NCI-H82 treated with DMSO at 0.1 percent for 48 hours (cell line): ENCODE data around the gene ALG8.
"Not testable (repeated sequence)": the region's sequence is repeated elsewhere in the genome, so short reads cannot be mapped to it uniquely, and the experiment has no call there.

Source experiments
- DNase-seq: peaks from one replicate; lab custom pipeline; 2025; ENCODE audit not compliant: unreplicated experiment; lab: John Stamatoyannopoulos, UW

Gene ALG8

DNA sequence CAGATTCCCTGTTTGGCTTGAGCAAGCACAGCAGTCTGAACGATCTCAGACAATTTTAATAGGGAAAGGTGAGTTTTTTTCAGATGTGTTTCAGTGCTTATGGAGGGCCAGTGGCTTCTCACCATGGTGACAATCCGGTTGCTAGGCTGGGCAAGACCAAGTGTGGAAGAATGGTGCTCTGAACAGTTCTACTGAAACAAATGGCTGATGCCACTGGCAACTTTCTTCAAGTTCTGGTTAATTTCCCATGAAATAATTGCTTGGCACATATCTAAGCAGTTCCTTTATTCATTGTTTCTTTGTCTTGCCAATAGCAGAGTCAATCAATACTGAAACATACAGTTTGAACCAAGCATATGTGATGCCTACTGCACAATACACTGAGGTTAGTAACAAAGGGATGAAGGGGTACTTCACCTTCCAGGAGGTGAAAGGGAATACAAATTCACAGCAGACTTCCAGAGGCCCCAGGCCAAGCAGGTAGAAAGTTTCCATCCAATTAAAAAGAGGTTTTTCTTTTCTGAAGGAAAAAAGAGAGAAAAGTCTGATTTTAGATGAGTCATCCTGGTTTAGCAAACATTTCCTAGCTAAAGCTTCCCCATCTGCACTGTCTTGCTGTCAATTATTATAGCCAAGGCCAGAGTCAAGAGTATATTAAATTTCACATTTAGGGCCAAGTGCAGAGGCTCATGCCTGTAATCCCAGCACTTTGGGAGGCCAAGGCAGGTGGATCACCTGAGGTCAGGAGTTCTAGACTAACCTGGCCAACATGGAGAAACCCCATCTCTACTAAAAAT, 38.6 kb downstream of the ALG8 start:
- no peak for DNase-seq

DNA sequence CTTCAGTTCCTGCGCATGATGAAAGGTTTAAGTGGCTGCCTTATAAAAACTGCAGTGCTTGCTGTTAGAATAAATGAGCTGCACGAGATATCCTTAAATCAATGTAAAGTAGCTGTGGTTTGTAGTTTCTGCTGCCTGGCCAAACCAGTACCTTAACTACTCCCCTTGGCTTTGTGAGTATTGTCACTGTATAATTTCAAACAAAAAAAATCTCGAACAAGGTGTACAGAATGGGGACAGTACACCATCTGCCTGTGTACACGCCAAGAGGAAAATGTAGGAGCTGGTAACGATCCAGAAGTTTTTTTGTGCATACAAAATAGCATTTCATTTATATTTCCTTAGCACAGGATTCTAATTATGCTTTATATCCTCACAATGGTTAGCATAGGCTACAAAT, 39.2 kb downstream of the ALG8 start:
- DNase-seq = no peak

DNA sequence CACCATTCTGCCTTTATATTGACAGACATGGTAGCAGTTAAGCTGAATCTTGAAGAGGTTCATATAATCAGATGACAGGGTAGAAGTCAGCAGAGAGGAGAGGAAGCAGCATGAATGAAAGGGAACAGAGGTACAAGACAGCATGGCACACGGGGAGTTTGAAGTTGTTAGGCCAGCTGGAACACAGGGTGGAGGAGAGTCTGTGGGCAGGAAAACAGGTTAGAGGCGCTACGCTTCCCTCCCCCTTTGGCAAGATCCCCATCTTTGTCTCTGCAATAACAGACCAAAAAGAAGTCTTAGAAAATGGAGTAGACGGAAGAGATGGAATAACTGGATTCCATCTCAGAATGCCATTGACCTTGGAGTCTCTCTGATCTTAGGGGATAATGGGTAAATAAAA, 39.8 kb downstream of the ALG8 start:
- no peak for DNase-seq

DNA sequence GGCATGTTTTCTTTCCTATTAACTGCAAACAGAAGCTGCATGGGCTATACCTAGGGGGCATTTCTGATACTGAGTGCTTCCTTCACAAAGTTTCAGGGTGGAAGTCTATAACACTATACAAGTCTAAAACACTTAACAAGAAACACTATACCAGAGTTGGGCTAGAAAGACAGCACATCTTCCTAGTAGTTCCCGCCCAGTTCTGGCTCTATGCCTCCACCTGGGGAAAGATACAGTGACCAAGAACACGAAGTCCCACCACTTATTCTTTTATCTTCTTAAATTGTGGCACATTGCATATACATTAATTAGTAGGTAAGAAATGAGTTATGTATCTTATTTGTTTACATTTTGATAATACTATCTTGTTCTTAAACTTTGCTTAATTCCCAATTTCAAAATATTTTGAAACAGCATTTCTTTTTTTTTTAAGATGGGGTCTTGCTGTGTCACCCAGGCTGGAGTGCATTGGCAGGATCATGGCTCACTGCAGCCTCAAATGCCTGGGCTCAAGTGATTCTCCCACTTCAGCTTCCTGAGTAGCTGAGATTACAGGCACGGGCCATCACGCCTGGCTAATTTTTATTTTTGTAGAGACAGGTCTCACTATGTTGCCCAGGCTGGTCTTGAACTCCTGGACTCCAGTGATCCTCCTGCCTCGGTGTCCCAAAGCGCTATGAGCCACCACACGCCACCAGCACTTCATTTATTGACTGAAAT, 41.6 kb downstream of the ALG8 start:
- no peak for DNase-seq

DNA sequence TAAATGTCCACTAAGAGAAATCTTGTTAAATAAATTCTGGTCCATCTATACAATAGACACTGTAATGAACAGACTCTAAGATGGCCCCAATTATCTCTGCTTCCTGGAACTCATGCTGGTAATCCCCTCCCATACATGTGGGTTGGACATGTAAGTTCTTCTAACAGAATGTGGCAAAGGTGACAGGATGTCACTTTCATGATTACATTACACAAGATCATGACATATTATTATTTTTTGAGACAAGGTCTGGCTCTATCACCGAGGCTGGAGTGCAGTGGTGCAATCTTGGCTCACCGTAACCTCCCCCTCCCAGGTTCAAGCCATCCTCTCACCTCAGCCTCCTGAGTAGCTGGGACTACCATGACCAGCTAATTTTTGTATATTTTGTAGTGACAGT, 45.2 kb downstream of the ALG8 start:
- DNase-seq = no peak

DNA sequence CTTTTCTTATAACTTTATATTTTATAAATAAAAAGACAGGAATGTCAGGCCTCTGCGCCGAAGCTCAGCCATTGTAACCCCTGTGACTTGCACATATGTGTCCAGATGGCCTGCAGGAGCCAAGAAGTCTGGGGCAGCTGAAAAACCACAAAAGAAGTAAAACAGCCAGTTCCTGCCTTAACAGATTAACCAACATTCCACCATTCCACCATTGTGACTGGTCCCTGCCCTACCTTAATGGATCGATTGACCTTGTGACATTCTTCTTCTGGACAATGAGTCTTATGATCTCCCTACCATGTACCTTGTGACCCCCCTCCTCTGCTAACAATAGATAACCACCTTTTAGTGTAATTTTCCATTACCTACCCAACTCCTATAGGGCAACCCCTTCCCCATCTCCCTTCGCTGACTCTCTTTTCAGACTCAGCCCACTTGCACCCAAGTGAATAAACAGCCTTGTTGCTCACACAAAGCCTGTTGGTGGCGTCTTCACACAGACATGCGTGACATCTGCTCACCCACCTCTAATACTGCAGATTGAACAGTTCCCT, 52.8 kb downstream of the ALG8 start:
- not testable (repeated sequence) for DNase-seq

DNA sequence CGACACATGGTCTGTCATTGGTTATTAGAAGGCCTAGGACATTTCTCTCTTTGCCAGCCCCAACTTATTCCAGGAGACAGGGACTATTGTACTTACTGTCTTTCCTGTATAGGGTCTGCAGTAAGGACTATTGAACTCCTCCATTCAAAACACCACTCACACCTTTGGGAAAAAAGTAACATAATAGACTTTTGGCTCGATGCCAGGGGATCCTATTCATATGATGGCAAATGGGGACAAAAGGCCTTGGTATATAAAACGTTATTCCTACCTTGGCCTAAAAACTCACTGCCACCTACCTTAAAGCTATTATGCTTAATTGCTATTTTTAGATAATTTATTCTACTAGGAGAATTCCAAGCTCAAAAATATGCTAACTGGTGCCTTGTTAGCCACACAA, 53.5 kb downstream of the ALG8 start:
- DNase-seq = no peak

DNA sequence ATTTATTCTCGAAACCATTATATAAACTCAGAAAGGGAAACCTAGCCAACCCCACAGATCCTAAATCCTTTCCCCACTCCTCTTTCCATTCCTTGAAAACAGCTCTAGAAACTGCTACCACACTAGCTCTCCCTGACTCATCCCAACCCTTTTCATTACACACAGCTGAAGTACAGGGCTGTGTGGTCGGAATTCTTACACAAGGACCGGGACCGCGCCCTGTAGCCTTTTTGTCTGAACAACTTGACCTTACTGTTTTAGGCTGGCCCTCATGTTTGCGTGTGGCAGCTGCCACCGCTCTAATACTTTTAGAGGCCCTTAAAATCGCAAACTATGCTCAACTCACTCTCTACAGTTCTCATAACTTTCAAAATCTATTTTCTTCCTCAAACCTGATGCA, 54.9 kb downstream of the ALG8 start:
- DNase-seq = not testable (repeated sequence)

DNA sequence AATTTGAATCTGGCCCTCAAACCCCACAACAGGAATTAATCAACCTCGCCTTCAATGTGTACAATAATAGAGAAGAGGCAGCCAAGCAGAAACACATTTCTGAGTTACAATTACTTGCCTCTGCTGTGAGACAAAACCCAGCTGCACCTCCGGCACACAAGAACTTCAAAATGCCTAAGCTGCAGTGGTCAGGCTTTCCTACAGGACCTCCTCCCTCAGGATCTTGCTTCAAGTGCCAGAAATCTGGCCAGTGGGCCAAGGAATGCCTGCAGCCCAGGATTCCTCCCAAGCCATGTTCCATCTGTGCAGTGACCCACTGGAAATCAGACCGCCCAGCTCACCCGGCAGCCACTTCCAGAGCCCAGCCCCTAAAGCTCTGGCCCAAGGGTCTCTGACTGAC, 56.4 kb downstream of the ALG8 start:
- no peak for DNase-seq

DNA sequence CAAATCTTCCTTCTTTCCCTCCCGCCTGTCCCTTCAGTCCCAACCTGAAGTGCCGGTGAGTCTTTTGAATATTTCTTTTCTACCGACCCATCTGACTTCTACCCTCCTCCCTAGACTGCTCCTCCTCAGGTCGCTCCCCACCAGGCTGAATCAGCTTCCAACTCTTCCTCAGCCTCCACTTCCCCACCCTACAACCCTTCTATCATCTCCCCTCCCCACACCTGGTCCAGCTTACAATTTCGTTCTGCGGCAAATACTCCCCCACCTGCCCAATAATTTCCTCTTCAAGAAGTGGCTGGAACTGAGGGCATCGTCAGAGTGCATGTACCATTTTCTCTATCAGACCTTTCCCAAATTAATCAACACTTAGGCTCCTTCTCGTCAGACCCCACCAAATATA, 57.3 kb downstream of the ALG8 start:
- no peak for DNase-seq

DNA sequence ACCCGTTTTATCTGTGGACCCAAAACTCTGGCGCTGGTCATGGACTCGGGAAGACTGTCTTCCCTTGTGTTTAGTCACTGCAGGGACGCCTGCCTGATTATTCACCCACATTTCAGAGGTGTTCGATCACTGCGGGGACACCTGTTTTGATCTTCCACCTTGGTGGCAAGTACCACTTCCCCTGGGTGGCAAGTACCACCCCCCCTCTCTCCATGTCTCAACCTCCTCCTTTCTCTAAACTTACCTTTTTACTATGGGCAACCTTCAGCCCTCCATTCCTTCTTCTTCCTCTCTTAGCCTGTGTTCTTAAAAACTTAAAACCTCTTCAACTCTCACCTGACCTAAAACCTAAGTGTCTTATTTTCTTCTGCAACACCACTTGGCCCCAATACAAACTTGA, 57.8 kb downstream of the ALG8 start:
- DNase-seq = no peak

DNA sequence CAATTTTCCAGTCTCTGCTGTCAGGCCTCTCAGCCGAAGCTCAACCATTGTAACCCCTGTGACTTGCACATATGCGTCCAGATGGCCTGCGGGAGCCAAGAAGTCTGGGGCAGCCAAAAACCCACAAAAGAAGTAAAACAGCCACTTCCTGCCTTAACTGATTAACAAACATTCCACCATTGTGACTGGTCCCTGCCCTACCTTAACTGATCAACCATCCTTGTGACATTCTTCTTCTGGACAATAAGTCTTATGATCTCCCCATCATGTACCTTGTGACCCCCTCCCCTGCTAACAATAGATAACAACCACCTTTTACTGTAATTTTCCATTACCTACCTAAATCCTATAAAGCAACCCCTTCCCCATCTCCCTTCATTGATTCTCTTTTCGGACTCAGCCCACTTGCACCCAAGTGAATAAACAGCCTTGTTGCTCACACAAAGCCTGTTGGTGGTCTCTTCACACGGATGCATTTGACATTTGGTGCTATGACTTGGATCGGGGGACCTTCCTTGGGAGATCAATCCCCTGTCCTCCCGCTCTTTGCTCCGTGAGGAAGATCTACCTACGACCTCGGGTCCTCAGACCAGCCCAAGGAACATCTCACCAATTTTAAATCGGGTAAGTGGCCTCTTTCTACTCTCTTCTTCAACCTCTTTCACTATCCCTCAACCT, 58.5 kb downstream of the ALG8 start:
- no peak for DNase-seq

DNA sequence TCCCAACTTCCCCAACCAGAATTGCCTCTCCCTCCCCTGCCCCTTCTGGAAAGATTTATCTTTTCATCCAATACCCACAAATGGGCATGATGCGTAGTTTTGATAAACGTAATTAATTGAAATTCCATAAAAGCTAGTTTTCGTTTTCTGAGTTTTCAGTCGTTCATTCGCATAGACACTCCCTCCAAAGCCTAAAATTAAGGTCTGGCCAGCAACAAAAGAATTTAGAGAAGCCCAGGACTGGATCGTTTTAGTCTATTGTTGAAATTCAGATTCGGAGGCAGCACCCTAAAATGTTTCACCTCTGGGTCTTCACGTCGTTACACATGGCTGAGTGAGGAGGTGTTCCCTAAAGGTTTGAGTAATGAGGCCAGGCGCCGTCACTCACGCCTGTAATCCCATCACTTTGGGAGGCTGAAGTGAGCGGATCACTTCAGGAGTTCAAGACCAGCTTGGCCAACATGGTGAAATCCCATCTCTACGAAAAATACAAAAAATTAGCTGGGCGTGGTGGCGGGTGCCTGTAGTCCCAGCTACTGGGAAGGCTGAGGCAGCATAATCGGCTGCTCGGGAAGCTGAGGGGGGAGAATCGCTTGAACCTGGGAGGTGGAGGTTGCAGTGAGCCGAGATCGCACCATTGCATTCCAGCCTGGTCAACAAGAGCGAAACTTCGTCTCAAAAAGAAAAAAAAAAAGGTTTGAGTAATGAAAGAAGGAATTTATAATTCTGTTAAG, 59.2 kb downstream of the ALG8 start:
- DNase-seq = no peak

DNA sequence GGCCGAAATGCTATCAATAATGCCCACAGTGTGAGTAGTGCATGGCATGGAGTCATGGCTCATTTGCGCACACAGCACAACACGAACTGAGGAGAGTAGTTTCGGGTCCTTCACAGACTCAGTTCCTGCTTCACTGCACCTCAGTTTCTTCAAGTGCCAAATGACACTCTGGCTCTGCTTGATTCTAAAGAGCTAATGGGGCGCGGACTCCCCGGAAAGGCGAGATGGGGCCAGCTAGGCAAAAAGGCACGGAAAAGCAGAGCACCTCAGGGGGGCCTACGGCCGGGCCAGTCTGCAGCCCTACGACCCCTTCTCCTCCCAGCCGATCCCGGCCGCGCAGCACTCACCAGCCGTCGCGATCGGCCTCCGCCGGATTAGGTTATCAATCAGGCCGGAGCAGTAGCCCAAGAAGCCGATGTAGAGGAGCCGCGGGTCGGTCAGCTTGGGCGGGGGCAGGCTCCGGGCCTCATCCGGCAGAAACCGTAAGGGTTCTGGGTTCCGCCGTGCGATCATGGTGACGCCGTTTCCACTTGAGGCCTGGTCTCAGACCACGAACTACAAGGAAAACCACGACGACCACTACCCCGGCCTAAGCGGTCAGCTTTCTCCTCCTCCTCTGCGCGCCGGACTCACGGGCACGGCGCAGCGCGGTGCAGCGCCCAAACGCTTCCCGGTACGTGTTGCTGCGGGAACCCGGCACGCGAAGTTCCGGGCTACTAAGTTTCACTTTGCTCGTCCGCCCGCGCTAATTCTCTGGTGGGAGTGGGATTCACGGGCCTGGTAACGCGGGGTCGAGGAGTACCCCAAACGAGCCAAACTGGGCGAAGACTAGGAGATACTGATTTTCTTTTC, 60.0 kb downstream of the ALG8 start, which contains the start of gene NDUFC2:
NDUFC2 (minus strand) TSS at position 631 of the 852 bp plus-strand sequence; CDS start at position 513, 118 bp downstream.
- DNase-seq = peak; percentile 18

DNA sequence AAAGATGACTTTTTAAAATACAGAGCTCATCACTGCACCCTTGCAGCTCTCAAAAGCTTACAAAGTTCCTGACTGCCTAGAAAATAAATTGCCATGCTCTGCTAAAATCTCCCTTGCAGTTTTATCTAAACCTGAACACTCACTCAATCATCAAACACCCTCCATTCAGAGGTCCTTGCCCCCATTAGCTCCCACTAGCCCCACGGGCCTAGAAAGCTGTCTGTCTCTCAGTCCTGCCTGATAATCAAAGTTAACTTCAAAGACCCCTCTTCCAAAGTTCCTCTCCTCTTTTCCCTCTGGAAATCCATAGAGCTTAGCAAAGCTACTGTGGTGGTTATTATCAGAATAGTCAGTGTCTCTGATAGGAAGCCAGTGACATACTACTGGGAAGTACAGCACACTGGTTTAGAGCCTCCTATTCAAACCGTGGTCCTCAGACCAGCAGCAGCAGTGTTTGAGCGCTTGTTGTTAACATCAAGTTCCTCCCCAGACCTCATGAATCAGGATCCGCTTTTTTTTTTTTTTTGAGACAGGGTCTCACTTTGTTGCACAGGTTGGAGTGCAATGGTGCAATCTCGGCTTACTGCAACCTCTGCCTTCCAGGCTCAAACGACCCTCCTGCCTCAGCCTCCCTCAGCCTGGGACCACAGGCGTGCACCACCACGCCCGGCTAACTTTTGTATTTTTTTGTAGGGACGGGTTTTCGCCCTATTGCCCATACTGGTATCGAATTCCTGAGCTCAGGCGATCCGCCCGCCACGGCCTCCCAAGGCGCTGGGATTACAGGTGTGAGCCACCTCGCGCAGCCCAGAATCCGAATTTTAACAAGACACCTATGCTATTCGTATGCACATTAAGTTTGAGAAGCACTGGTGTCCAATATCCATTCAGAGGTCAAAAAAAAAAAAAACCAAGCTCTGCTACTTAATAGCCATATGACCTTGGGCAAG, 60.9 kb downstream of the ALG8 start:
- DNase-seq = no peak

DNA sequence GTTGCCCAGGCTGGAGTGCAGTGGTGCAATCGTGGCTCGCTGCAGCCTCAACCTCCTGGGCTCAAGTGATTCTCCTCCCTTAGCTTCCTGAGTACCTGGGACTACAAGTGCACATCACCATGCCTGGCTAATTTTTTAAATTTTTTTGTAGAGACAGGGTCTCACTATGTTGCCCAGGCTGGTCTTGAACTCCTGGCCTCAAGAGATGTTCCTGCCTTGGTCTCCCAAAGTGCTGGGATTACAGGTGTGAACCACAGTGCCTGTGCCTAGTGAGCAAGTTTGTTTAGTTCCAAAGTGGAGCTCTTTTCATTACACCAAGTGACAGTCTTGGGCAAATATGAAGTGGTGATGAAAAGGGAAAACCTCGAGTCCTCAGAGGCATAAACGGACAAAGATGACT, 61.8 kb downstream of the ALG8 start:
- not testable (repeated sequence) for DNase-seq

DNA sequence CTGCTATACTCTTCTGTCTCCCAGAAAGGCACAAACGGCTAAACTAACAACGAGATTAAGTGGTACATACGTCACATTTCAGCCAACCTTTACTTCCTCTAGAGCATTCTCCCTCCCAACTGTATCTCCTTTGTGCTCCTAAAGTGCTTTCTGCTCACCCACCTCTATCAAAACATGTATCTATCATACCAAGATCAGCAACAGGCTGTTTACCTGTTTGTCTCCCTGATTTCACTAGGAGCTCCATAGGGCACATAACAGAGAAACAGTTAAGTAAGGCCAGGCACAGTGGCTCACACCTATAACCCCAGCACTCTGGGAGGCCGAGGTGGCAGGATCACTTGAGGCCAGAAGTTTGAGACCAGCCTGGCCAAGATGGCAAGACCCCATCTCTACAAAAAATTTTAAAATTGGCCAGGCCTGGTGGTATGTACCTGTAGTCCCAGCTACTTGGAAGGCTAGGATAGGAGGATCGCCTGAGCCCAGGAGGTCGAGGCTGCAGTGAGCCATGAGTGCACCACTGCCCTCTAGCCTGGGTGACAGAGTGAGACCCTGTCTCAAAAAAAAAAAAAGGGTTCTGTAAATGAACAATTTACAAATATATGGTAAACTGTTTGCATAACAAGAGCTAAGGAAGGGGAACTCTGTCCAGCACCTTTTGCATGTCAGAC, 62.6 kb downstream of the ALG8 start:
- no peak for DNase-seq

DNA sequence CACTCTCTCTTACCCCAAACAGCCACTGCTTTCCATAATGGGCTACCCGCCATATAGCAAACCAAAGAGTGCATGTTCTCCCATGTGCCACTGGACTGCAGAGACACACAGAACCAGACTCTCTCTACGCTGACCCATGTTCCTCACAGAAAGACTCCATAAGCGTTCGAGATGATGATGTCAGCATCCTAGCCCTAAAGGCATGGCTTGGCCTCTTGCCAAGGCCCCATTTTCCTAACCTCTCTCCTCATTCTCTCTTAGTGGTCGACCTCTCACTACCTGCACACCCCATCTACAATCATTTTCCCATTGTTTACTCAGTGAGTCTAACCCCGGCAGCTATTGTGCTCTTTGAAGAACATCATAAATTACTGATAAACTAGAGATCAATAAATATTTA, 64.7 kb downstream of the ALG8 start:
- no peak for DNase-seq
